T1000 (cell line): Measurements from ENCODE around the gene SLC39A1.

ENCODE experiments used
- DNase-seq: peaks from one replicate; lab custom pipeline; 2025; ENCODE audit warnings: mixed read lengths; lab: John Stamatoyannopoulos, UW

Gene SLC39A1

DNA sequence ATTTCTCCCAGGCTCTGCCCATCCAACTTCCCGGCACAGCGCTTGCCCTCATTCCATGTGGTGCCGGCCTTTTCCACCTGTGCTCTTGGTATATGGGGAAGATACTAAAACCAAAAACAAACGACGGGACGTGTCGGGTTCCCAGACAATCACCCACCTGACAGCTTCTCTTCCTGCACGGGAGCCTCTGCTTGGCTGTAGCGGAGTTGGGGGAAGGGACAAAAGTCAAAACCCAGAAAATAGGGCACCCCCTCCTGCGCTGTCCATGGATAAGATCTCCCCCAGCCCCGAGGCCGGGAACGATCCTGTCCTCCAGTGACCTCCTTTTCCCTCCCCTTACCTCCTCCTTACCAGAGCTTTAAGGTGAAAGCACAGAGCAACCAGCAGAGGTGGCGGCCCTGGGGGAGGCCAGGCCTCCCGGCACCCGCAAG, 13.5 kb upstream of the SLC39A1 start:
- no peak for DNase-seq

DNA sequence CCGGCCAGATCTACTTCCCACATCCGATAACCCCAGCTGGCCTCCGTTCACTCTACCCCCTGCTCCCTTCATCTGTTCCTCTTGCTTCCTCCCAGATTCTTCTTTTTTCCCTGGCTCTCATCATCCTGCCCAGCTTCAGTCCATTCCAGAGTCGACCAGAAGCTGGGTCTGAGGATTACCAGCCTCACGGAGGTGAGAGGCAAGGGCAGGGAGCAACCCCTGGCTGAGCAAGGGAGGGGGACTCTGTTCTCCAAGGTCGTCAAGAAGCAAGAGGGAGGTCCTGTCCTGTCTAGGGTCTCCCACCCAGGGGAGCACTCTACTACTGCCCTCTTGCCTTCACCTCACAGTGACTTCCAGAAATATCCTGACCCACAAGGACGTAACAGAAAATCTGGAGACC, 10.2 kb upstream of the SLC39A1 start:
- DNase-seq: no peak

DNA sequence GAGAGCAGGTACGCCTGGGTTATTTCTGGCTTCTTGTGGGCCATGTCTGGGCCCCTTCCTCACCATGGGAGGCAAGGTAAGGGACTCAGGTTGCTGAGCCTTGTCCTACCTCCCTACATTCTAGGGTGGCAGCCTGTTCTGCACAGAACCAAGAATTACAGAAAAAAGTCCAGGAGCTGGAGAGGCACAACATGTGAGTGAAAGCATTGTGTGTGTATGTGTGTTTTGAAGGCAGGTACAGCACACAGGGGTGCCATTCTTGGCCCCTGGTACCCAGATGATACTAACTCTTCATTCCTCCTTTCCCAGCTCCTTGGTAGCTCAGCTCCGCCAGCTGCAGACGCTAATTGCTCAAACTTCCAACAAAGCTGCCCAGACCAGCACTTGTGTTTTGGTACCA, 9.7 kb upstream of the SLC39A1 start:
- DNase-seq: no peak

GRCh38 chr1:153970346-153970745, 7.0 kb upstream of the SLC39A1 start:
- no peak for DNase-seq

- DNase-seq: no peak
Measured at GRCh38 chr1:153968972-153969371, 5.6 kb upstream of the SLC39A1 start.

GRCh38 chr1:153968408-153968807, 5.1 kb upstream of the SLC39A1 start:
- DNase-seq: no peak

DNA sequence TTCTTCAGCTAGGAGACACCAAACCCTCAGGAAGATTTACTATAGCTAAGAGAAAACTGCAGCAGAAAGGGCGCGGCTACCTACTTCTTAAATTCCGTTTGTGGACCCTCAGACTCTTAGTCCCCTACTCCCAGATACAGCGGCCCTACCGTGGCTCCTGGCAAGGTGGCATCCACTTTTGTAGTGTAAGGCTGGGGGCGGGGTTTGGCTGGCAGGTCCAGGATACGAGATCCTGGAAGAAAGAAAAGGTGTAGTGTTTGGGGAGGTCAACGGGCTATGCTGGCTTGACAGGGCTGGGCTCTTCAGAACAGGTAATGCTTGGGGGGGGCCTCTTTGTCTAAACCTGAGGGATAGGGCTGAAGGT, 4.6 kb upstream of the SLC39A1 start:
- no peak for DNase-seq

DNA sequence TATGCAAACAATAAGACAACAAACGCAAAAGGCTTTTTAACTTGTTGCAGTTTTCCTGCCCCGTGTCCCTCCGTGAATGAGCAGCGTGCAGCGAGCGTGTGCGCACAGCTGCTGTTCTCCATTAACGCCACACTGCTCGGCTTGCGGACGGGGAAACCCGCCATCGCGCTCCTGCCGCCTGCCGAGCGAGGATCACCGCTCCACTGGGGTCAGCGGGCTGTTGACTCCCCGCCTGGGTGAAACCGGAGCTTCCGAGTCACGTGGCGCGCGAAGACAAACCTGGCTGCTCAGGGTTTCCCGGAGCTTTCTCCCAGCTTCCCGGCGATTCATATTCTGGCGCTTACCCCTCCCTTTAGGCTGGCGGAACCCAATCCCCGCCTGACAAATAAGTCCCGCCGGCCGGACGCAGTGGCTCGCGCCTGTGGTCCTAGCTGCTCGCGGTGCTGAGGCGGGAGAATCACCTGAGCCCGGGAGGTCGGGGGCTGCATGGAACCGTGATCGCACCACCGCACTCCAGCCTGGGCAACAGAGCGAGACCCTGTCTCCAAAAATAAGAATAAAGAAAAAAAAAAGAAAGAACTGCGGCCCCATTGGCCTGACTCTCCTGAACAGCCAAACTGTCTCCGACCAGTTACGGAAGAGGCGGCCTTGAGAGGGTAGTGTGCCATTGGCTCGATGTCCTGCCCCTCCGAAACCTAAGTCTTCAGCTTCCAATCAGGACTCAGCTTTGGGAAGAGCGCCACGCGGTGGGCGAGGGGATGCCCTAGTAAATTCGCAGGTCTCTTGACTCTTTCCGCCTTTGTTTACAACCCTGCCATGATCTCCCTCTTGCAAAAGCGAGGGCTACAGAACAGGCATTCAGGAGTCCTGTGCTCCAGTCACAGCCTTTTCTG, 4.0 kb upstream of the SLC39A1 start, which contains the start of gene CREB3L4:
Gene CREB3L4 (plus strand): TSS at position 796 of the 893 bp plus-strand sequence. CDS start 624 bp downstream, outside the sequence.
- peak; percentile 80 for DNase-seq

DNA sequence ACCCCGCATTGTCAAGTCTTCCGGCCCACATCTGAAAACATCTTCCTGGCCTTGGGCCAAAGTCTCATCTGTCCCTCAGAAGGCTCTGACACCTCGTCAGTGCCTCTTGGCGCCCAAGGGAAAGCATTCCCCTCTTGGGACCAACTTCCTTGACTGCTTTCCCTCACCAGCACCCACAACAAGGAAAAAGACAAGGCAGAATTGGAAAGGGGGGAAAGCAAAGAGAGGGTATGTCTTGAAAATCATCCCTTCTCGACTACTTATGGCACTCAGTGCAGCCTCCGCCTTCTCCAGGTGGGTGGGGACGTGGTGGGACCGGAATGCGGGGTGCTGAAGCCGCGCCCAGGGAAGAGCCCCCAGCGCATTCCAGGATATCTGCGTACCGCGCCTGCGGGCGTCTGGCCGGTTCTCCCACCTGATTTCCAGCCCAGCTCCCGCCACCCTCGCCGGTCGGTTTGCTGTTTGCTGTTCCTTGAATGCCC, 554 bp upstream of the SLC39A1 start:
- DNase-seq: peak; percentile 56

- DNase-seq: no peak
Measured at GRCh38 chr1:153962088-153963029, 978 bp downstream of the SLC39A1 start.

DNA sequence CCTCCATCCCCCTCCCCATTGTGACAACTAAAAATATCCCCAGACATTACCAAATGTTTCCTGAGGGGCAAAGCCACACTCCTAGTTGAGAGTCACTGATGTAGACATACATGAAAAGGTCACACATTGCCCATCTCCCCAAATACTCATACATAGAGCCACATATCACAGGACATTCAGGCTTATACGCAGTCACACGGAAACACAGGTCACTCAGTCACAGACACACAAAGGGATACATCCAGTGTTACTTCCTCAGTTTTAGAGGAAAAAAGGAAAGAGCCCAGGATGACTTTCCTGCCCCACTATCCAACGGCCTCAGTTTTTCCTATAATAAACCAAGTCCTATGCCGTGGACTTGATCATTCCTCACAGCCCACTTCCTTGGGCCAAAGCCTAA, 1.9 kb downstream of the SLC39A1 start:
- no peak for DNase-seq

- DNase-seq: no peak
Measured at GRCh38 chr1:153960206-153960605, 3.1 kb downstream of the SLC39A1 start.

DNA sequence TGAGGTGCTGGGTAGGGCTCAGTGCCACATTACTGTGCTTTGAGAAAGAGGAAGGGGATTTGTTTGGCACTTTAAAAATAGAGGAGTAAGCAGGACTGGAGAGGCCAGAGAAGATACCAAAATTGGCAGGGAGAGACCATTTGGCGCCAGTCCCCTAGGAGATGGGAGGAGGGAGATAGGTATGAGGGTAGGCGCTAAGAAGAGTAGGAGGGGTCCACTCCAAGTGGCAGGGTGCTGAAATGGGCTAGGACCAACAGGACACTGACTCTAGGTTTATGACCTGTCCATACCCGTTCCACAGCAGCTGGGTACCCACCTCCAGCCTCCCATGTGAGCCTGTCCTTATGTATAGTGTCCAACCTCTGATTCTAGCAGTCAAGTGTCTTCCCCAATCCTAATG, 3.9 kb downstream of the SLC39A1 start:
- DNase-seq: no peak

GRCh38 chr1:153958961-153959260, 4.4 kb downstream of the SLC39A1 start:
- DNase-seq: no peak

GRCh38 chr1:153958111-153958960, 5.0 kb downstream of the SLC39A1 start, which contains the start of gene CRTC2:
Gene CRTC2, minus strand, starts transcription at chr1:153958612. Its CDS starts 115 bp downstream, at chr1:153958497.
- peak; percentile 95 for DNase-seq

DNA sequence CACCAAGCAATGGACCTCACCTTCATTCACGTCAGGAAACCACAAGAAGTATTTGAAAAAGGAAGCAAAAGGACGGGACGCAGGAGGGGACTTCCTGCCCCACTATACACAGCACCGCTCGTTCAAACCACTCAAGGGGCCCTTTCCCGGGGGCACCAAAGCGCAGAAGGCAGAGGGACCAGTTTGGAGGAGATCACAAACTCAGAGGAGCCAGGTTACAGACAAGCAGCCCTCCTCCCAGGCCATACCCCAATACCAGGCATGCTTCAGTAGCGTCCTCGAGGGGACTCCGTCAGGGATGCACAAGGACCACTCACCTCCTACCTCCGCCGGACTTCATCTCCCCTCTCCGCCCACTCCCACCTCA, 5.6 kb downstream of the SLC39A1 start:
- no peak for DNase-seq

- DNase-seq: no peak
Measured at GRCh38 chr1:153956997-153957715, 6.2 kb downstream of the SLC39A1 start.

GRCh38 chr1:153954826-153955225, 8.5 kb downstream of the SLC39A1 start:
- no peak for DNase-seq

DNA sequence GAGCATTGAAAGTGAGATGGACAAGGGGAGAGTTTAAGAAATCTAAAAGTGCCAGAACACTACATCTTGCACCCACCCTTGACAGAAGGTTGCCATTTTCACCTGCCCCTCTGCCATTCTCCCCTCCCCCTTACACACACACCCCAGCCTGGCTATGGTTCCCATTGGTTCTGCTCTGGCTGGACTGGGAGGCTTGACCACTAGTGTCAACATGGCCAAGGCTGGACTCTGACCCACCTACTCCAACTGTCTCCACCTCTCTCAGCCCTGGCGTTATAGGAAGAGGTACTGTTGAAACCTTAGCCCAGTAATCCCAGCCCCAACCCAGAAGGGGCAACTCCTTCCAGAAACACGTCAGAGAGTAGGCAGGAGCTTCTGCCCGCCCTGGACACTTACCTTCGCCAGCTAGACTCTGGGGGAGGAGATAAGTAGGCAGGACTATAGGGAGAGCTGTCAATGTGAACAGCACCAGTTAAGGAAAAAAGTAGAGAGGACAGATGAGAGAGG, 9.4 kb downstream of the SLC39A1 start:
- DNase-seq: no peak

GRCh38 chr1:153951801-153952200, 11.5 kb downstream of the SLC39A1 start:
- no peak for DNase-seq

GRCh38 chr1:153951183-153951582, 12.2 kb downstream of the SLC39A1 start:
- no peak for DNase-seq
